ENCODE measurements around the gene GADD45A. TPM values are rescaled to one million over a fixed set of nuclear protein-coding genes. Genes with fewer than 3 reads are reported as not detected.
"Not testable (repeated sequence)": the region's sequence is repeated elsewhere in the genome, so short reads cannot be mapped to it uniquely, and the experiment has no call there.

Gene GADD45A
- total and polyA plus RNA-seq, 8 donors: 25.3 to 37.1 (median 30.0) TPM

- no peak overlapping the region for H3K4me3 ChIP-seq
- H3K27me3 ChIP-seq: no peaks in the 10 kb centered on the region
- no peaks in the 10 kb centered on the region for H3K36me3 ChIP-seq
- no peak overlapping the region for H3K27ac ChIP-seq
- H3K4me1 ChIP-seq: peaks cover 4 to 41% of the 10 kb centered on the region in 2 donors
- TF ChIP-seq, protein P1, sequence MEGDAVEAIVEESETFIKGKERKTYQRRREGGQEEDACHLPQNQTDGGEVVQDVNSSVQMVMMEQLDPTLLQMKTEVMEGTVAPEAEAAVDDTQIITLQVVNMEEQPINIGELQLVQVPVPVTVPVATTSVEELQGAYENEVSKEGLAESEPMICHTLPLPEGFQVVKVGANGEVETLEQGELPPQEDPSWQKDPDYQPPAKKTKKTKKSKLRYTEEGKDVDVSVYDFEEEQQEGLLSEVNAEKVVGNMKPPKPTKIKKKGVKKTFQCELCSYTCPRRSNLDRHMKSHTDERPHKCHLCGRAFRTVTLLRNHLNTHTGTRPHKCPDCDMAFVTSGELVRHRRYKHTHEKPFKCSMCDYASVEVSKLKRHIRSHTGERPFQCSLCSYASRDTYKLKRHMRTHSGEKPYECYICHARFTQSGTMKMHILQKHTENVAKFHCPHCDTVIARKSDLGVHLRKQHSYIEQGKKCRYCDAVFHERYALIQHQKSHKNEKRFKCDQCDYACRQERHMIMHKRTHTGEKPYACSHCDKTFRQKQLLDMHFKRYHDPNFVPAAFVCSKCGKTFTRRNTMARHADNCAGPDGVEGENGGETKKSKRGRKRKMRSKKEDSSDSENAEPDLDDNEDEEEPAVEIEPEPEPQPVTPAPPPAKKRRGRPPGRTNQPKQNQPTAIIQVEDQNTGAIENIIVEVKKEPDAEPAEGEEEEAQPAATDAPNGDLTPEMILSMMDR (IDR thresholded peaks at IDR 0.05): no peak
- no peaks in the 10 kb centered on the region for H3K9me3 ChIP-seq
- DNase-seq (peak in 1 of 4 donors; percentile 33), ATAC-seq (peak; percentile 38)
- intact Hi-C loops (cut with DNase I): no loop called here
These were observed 40.0 kb downstream of the GADD45A start for GRCh38 chr1:67724928-67725560.

GRCh38 chr1:67726224-67726623 lies 41.2 kb downstream of the GADD45A start:
- ATAC-seq: no peak
- Histone ChIP-seq H3K27me3 (no peaks in the 10 kb centered on the region), H3K9me3 (no peaks in the 10 kb centered on the region), H3K4me3 (no peak overlapping the region), H3K27ac (peak overlapping the region in 1 of 2 donors; percentile 37), H3K36me3 (no peaks in the 10 kb centered on the region), H3K4me1 (peaks cover 4 to 41% of the 10 kb centered on the region in 2 donors)
- TF ChIP-seq, protein P1 (IDR thresholded peaks at IDR 0.05): no peak
- intact Hi-C loops (cut with DNase I): no loop called here
- DNase-seq: no peak

DNA sequence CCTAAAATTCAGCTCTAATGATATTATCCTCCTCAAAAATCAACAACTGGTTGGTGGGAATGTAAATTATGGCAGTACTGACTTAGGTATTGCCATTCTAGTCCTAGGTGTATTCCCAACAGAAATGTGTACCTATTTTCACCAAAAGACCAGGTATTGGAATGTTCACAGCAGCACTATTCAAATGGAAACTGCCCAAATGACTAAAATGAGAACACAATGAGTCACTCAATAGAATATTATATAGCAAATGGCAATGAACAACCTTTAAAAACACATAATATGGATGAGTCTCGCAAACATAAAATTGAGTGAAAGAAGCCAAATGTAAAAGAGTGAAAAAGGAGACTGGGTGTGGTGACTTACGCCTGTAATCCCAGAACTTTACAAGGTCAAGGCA lies 44.9 kb downstream of the GADD45A start:
- Histone ChIP-seq H3K27me3 (no peaks in the 10 kb centered on the region), H3K36me3 (no peaks in the 10 kb centered on the region), H3K4me1 (peaks cover 4 to 28% of the 10 kb centered on the region in 2 donors), H3K27ac (no peak overlapping the region), H3K9me3 (no peaks in the 10 kb centered on the region), H3K4me3 (no peak overlapping the region)
- TF ChIP-seq, protein P1 (IDR thresholded peaks at IDR 0.05): no peak
- intact Hi-C loops (cut with DNase I): no loop called here
- ATAC-seq (no peak), DNase-seq (no peak)

- H3K27ac ChIP-seq; ATAC-seq; H3K9me3 ChIP-seq; H3K36me3 ChIP-seq; DNase-seq; intact Hi-C loops (cut with DNase I); H3K27me3 ChIP-seq; H3K4me3 ChIP-seq: not testable (repeated sequence)
- peaks cover 0 to 28% of the 10 kb centered on the region in 2 donors for H3K4me1 ChIP-seq
These were observed 45.3 kb downstream of the GADD45A start for GRCh38 chr1:67730312-67730711.

DNA sequence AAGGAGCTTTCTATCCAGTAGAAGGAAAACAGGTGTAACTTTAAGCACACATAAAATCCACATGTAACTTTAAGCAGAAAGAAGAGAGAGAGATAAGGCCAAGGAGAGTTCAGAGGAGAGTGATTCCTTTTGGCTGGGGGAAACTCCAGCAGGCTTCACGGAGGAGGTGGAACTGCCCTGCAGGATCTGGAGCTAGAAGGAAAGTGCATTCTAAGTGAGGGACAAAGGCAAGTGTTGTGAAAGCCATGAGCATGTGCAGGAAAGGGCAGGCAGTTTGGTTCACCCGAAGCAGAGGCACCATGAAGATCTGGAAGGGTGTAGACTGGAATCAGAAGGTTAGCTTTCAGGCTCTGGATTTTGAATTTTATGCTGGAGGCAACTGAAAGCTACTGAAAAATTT lies 46.3 kb downstream of the GADD45A start:
- no peaks in the 10 kb centered on the region for H3K36me3 ChIP-seq
- H3K27ac ChIP-seq: no peak overlapping the region
- intact Hi-C loops (cut with DNase I): no loop called here
- no peaks in the 10 kb centered on the region for H3K27me3 ChIP-seq
- ATAC-seq (no peak), DNase-seq (no peak)
- no peak overlapping the region for H3K4me3 ChIP-seq
- TF ChIP-seq, protein P1 (IDR thresholded peaks at IDR 0.05): no peak
- H3K9me3 ChIP-seq: no peaks in the 10 kb centered on the region
- H3K4me1 ChIP-seq: peaks cover 7 to 28% of the 10 kb centered on the region in 2 donors

DNA sequence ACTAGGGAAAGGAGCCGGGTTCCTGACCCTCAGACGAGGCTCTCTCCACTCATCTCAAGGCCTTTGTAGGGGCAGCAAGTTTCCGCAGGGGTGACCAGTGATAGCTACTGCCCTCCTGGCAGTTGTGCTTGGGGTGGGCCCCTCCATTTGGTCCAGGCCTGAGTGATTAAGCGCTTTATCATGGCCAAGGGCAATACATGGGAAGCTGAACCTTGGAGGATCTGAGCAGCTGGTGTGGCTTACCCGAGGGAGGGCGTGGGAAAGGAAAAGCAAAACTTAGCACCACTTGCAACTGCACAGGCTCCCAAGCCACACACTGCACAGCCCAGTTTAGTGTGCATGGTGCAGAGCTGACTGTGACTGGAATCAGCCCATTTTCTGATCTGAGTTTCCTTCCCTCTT lies 47.8 kb downstream of the GADD45A start:
- H3K27ac ChIP-seq: no peak overlapping the region

More for the DNA sequence above, 47.8 kb downstream of the GADD45A start:
- intact Hi-C loops (cut with DNase I): no loop called here
- TF ChIP-seq, protein P1 (IDR thresholded peaks at IDR 0.05): no peak
- peaks cover 11 to 33% of the 10 kb centered on the region in 2 donors for H3K4me1 ChIP-seq
- no peaks in the 10 kb centered on the region for H3K27me3 ChIP-seq
- no peak for ATAC-seq
- DNase-seq: no peak
- no peak overlapping the region for H3K4me3 ChIP-seq
- no peaks in the 10 kb centered on the region for H3K9me3 ChIP-seq
- no peaks in the 10 kb centered on the region for H3K36me3 ChIP-seq
